ENCODE data around the gene SYT17.

SYT17 gene

GRCh38 chr16:19132898-19133297, 35.1 kb upstream of the SYT17 start:
- DNase-seq, result no peak
- peaks cover 13% of the 10 kb centered on the region for H3K4me1 Mint-ChIP-seq
- H3K36me3 Mint-ChIP-seq, result no peaks in the 10 kb centered on the region
- H3K27me3 Mint-ChIP-seq, result peaks cover 12% of the 10 kb centered on the region
- no peak overlapping the region for H3K27ac Mint-ChIP-seq
- no peak overlapping the region for H3K4me3 Mint-ChIP-seq
- CTCF ChIA-PET, result no interaction called here
- H3K9me3 Mint-ChIP-seq, result no peaks in the 10 kb centered on the region

GRCh38 chr16:19133600-19133999, 34.4 kb upstream of the SYT17 start:
- Mint-ChIP-seq H3K4me3 (no peak overlapping the region), H3K4me1 (peaks cover 13% of the 10 kb centered on the region), H3K27me3 (peaks cover 14% of the 10 kb centered on the region), H3K27ac (no peak overlapping the region), H3K36me3 (no peaks in the 10 kb centered on the region), H3K9me3 (no peaks in the 10 kb centered on the region)
- no peak for DNase-seq
- CTCF ChIA-PET, result no interaction called here

GRCh38 chr16:19135201-19135842, 32.7 kb upstream of the SYT17 start:
- DNase-seq, result no peak
- H3K4me1 Mint-ChIP-seq, result peaks cover 11% of the 10 kb centered on the region
- no peaks in the 10 kb centered on the region for H3K36me3 Mint-ChIP-seq
- CTCF ChIA-PET, result no interaction called here
- no peak overlapping the region for H3K27ac Mint-ChIP-seq
- H3K4me3 Mint-ChIP-seq, result no peak overlapping the region
- H3K27me3 Mint-ChIP-seq, result peaks cover 21% of the 10 kb centered on the region
- no peaks in the 10 kb centered on the region for H3K9me3 Mint-ChIP-seq

GRCh38 chr16:19135896-19136438, 32.1 kb upstream of the SYT17 start:
- Mint-ChIP-seq H3K9me3 (no peaks in the 10 kb centered on the region), H3K27me3 (peaks cover 22% of the 10 kb centered on the region), H3K27ac (no peak overlapping the region), H3K36me3 (no peaks in the 10 kb centered on the region), H3K4me3 (no peak overlapping the region), H3K4me1 (peaks cover 4% of the 10 kb centered on the region)
- DNase-seq, result no peak
- CTCF ChIA-PET, result no interaction called here

- no peak for DNase-seq
- H3K36me3 Mint-ChIP-seq, result no peaks in the 10 kb centered on the region
- CTCF ChIA-PET, result no interaction called here
- H3K9me3 Mint-ChIP-seq, result no peaks in the 10 kb centered on the region
- H3K4me1 Mint-ChIP-seq, result no peaks in the 10 kb centered on the region
- H3K27ac Mint-ChIP-seq, result no peak overlapping the region
- no peak overlapping the region for H3K4me3 Mint-ChIP-seq
- peaks cover 22% of the 10 kb centered on the region for H3K27me3 Mint-ChIP-seq
These were observed 31.4 kb upstream of the SYT17 start for GRCh38 chr16:19136549-19137196.

- CTCF ChIA-PET, result no interaction called here
- DNase-seq, result no peak
These were observed 30.6 kb upstream of the SYT17 start for GRCh38 chr16:19137201-19138128.

GRCh38 chr16:19138601-19139000, 29.4 kb upstream of the SYT17 start:
- no peak overlapping the region for H3K4me3 Mint-ChIP-seq
- peaks cover 22% of the 10 kb centered on the region for H3K27me3 Mint-ChIP-seq
- CTCF ChIA-PET, result no interaction called here
- no peak for DNase-seq
- H3K4me1 Mint-ChIP-seq, result no peaks in the 10 kb centered on the region
- H3K27ac Mint-ChIP-seq, result no peak overlapping the region
- H3K36me3 Mint-ChIP-seq, result no peaks in the 10 kb centered on the region
- H3K9me3 Mint-ChIP-seq, result no peaks in the 10 kb centered on the region

More at GRCh38 chr16:19137201-19138128, 30.6 kb upstream of the SYT17 start:
- no peaks in the 10 kb centered on the region for H3K9me3 Mint-ChIP-seq
- no peaks in the 10 kb centered on the region for H3K36me3 Mint-ChIP-seq
- H3K4me1 Mint-ChIP-seq, result no peaks in the 10 kb centered on the region
- H3K4me3 Mint-ChIP-seq, result no peak overlapping the region
- no peak overlapping the region for H3K27ac Mint-ChIP-seq
- peaks cover 22% of the 10 kb centered on the region for H3K27me3 Mint-ChIP-seq

GRCh38 chr16:19139436-19140091, 28.5 kb upstream of the SYT17 start:
- H3K4me1 Mint-ChIP-seq, result no peaks in the 10 kb centered on the region
- H3K27me3 Mint-ChIP-seq, result peaks cover 22% of the 10 kb centered on the region
- no peaks in the 10 kb centered on the region for H3K9me3 Mint-ChIP-seq
- CTCF ChIA-PET, result no interaction called here
- H3K36me3 Mint-ChIP-seq, result no peaks in the 10 kb centered on the region
- H3K4me3 Mint-ChIP-seq, result no peak overlapping the region
- DNase-seq, result no peak
- H3K27ac Mint-ChIP-seq, result no peak overlapping the region

- Mint-ChIP-seq H3K9me3 (no peaks in the 10 kb centered on the region), H3K4me1 (no peaks in the 10 kb centered on the region), H3K4me3 (no peak overlapping the region), H3K27ac (no peak overlapping the region), H3K36me3 (no peaks in the 10 kb centered on the region), H3K27me3 (peaks cover 22% of the 10 kb centered on the region)
- DNase-seq, result no peak
- CTCF ChIA-PET, result no interaction called here
These were observed 27.6 kb upstream of the SYT17 start for GRCh38 chr16:19140396-19140795.

- Mint-ChIP-seq H3K36me3 (no peaks in the 10 kb centered on the region), H3K4me3 (no peak overlapping the region), H3K27ac (no peak overlapping the region), H3K9me3 (peaks cover 2% of the 10 kb centered on the region), H3K4me1 (no peaks in the 10 kb centered on the region), H3K27me3 (peaks cover 10% of the 10 kb centered on the region)
- DNase-seq, result no peak
- CTCF ChIA-PET, result interaction anchor here (1.0 kb wide), 1 partner anchor 56 kb away, joined by 3 read pairs; no protein-coding TSS in a partner anchor
These were observed 25.0 kb upstream of the SYT17 start for GRCh38 chr16:19142939-19143598.

GRCh38 chr16:19143599-19143956, 24.5 kb upstream of the SYT17 start:
- H3K4me1 Mint-ChIP-seq, result no peaks in the 10 kb centered on the region
- no peak for DNase-seq
- H3K9me3 Mint-ChIP-seq, result peaks cover 2% of the 10 kb centered on the region
- CTCF ChIA-PET, result interaction anchor here (1.0 kb wide), 2 partner anchors 35 to 57 kb away, joined by 3 read pairs; no protein-coding TSS in a partner anchor
- no peaks in the 10 kb centered on the region for H3K36me3 Mint-ChIP-seq
- peaks cover 8% of the 10 kb centered on the region for H3K27me3 Mint-ChIP-seq
- H3K27ac Mint-ChIP-seq, result no peak overlapping the region
- no peak overlapping the region for H3K4me3 Mint-ChIP-seq

- CTCF ChIA-PET, result interaction anchor here (1.5 kb wide), 1 partner anchor 59 kb away, joined by 4 read pairs; no protein-coding TSS in a partner anchor
- Mint-ChIP-seq H3K27me3 (peaks cover 4% of the 10 kb centered on the region), H3K4me1 (no peaks in the 10 kb centered on the region), H3K27ac (no peak overlapping the region), H3K9me3 (peaks cover 2% of the 10 kb centered on the region), H3K36me3 (no peaks in the 10 kb centered on the region), H3K4me3 (no peak overlapping the region)
- DNase-seq, result no peak
These were observed 23.0 kb upstream of the SYT17 start for GRCh38 chr16:19145010-19145409.

GRCh38 chr16:19147126-19147525, 20.9 kb upstream of the SYT17 start:
- Mint-ChIP-seq H3K27me3 (no peaks in the 10 kb centered on the region), H3K4me3 (no peak overlapping the region)

More at GRCh38 chr16:19147126-19147525, 20.9 kb upstream of the SYT17 start:
- no peak for DNase-seq
- Mint-ChIP-seq H3K36me3 (no peaks in the 10 kb centered on the region), H3K27ac (no peak overlapping the region), H3K9me3 (peaks cover 2% of the 10 kb centered on the region), H3K4me1 (no peaks in the 10 kb centered on the region)
- CTCF ChIA-PET, result no interaction called here

Data from activated naive CD4-positive, alpha-beta T cell treated with anti-CD3 and anti-CD28 coated beads, Interleukin-2, amount 10 ng/mL, durations not matched to agents 7 days and 5 days (primary cell).